Epithelial cell of proximal tubule (primary cell): ENCODE data around the gene CDH4. TPM values are rescaled to one million over a fixed set of nuclear protein-coding genes. Genes with fewer than 3 reads are reported as not detected.
A peak's percentile ranks its signal among the peaks of the same experiment; 100 is the strongest.

Experiments
- DNase-seq: peaks from one replicate; pipeline ENCODE4 v3.0.0-alpha.2; 2011; ENCODE audit warnings: low read depth
- H3K4me3 ChIP-seq: 2 replicates; pipeline ENCODE4 v1.5.1; 2011; ENCODE audit warnings: low read depth, mild to moderate bottlenecking, low read length
- total RNA-seq: library from RNA; depleted of rRNA; stranded (reverse); fragments of >200 nt; gene quantifications from 2 replicates; pipeline ENCODE4 v1.2.3, GENCODE V29; 2015
- TF ChIP-seq, protein P1 (sequence below): conservative IDR thresholded peaks from 2 replicates; pipeline ENCODE4 v1.5.1; 2012; ENCODE audit warnings: low read depth, mild to moderate bottlenecking, low read length

CDH4 gene
- total RNA-seq, 1 donor from 2014 or later, result 17.1 TPM

DNA sequence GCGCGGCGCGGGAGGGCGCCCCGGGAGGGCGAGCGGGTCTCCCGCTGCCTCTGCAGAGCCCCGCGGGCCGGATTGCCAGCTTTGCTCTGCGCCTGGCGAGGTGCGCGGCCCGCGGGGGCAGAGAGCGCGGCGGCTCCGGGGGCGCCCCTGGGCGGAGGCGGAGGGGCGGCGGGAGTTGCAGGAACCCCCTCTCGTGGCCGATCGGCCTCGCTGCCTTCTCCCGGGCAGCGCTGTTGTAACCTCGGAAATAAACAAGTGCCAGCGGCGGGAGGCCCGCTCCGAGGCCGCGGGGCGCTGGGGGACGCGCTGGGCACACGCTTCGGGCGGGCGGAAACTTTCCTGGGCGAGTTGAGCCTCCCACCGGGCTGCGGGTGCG lies 1.2 kb downstream of the CDH4 start:
- no peak for DNase-seq
- TF ChIP-seq, protein P1, sequence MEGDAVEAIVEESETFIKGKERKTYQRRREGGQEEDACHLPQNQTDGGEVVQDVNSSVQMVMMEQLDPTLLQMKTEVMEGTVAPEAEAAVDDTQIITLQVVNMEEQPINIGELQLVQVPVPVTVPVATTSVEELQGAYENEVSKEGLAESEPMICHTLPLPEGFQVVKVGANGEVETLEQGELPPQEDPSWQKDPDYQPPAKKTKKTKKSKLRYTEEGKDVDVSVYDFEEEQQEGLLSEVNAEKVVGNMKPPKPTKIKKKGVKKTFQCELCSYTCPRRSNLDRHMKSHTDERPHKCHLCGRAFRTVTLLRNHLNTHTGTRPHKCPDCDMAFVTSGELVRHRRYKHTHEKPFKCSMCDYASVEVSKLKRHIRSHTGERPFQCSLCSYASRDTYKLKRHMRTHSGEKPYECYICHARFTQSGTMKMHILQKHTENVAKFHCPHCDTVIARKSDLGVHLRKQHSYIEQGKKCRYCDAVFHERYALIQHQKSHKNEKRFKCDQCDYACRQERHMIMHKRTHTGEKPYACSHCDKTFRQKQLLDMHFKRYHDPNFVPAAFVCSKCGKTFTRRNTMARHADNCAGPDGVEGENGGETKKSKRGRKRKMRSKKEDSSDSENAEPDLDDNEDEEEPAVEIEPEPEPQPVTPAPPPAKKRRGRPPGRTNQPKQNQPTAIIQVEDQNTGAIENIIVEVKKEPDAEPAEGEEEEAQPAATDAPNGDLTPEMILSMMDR, result no peak

DNA sequence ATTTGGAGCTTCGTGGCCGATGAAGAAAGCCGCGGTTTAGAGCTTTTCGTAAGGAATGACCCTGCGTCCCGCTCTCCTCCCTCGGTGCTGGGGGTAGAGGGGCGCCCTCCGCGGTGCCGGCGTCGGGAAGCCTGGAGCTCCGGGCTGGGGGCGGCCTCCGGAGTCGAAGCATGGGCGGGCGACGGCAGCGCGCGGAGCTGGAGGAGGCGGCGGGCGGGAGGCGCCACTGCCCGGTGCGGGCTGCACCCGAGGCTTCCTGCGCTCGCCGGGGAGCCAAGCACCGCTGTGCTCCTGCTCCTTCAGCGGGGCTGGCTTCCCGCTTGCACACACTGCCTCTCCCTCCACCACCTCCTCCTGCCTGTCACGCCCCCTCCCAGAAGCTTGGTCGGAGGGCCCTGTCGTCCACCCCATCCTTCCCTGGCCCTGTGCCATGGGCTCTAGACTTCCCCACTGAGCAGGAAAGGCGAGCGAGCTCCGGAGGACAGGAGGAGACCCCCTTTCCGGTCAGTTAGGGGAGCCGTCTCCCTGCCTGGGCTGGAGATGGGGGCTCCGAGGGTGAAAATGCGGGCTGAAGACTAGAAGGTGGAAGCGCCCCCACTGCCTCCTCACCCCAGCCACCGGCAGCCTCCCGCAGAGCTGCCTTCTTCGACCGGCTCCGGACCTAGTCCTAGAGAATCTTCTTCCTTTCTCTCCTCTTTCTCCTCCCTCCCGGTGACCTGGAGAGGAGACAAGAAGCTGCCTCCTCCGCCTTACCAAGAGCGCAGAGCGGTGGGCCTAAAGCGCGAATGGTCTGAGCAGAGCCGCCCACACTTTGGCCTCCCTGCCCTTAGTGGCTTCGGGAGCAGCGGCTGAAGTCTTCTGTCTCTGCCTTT lies 1.8 kb downstream of the CDH4 start:
- TF ChIP-seq, protein P1, result no peak
- peak overlapping the region; percentile 56 for H3K4me3 ChIP-seq
- DNase-seq, result no peak

More for the DNA sequence above, 1.2 kb downstream of the CDH4 start:
- H3K4me3 ChIP-seq, result peak overlapping the region; percentile 56

DNA sequence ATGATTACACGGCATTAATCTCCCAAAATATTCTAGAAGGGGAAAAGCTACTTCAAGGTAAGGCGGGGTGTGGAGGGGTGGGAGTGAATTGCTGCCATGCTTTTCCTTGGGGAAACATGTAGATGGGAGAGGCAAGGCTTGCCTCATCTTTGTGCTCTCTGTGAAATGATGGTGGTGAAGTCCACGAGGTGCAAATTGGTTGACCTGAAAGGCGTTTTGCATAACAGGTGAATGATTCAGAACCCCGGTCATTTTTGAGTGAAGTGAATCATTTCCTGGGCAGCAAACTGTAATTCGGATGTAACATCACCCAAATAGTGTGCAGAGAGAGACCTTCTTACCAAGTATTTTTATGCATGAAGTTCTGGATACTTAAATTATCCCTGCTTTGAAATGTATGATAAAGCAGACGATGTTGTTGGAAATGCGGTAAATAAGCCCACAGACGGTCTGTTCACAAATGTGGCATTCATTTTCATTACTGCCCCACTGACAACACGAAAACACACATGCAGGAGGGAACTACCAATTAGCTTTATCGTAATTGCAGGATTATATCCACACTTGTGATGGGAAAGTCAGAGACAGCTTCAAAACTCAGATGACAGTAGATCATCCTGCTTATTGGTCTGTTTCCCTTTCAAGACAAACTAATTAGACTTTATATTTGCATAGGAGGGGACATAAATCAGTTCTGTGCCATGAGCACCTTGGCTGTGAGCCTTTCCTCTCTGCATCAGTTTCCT lies 3.0 kb downstream of the CDH4 start:
- TF ChIP-seq, protein P1, result no peak
- no peak overlapping the region for H3K4me3 ChIP-seq
- peak; percentile 9 for DNase-seq

DNA sequence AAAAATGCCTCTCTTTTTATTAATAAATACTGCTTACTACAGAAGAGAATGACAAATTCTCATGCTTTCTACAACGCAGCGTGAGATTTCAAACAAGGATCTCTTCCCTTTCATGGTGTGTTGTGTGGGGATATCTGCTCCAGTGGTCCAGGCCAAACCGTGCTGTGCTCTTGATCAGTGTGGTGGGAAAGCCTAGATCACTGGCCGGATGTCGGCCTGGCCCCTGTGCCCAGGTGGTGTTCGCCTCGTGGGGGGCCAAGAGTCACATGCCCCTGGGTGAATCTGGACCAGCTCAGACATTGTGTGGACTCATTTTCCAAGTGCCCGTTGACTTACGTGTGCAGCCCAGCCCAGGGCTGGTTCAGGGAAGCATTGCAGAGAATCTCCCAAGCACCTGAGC lies 4.3 kb downstream of the CDH4 start:
- TF ChIP-seq, protein P1, result no peak
- DNase-seq, result no peak
- H3K4me3 ChIP-seq, result no peak overlapping the region

DNA sequence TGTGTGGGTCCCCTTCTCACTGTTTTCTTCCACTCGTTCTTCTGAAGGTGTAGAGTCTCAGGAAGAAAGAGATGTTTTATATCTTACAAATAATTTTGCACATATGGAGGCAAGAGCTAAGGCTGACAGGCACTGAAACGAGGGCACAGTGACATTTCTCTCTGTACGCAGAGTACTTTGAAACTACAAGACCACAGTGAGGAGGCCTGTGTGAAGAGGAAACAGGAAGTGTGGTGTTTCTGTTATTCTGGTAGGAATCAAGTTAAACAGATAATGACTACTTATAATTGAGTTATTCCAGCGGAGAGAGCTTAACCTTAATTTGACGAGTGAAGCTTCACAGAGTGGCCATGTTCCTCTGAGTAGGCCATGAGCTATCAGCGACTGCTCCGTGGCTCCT lies 4.8 kb downstream of the CDH4 start:
- no peak for DNase-seq
- TF ChIP-seq, protein P1, result no peak
- no peak overlapping the region for H3K4me3 ChIP-seq

DNA sequence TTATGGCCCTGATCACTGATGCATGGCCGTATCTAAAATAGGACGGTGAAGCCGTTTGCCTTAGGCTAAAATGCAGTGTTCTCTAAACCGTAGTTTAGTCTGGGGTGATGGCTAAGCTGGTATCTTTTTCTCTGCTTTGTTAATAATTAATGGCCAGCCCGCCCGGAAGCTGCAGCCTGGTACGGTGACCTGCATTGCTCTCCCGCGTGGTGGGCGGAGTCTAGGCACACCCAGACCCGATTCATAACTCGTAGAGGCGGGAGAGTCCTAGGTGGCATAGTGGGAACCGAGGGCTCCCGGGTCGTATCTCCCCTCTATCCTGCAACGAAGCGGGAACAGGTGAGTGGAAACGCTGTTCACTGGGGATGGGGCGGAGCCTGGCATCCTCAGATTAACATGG lies 5.5 kb downstream of the CDH4 start:
- TF ChIP-seq, protein P1, result no peak
- no peak overlapping the region for H3K4me3 ChIP-seq
- DNase-seq, result no peak

DNA sequence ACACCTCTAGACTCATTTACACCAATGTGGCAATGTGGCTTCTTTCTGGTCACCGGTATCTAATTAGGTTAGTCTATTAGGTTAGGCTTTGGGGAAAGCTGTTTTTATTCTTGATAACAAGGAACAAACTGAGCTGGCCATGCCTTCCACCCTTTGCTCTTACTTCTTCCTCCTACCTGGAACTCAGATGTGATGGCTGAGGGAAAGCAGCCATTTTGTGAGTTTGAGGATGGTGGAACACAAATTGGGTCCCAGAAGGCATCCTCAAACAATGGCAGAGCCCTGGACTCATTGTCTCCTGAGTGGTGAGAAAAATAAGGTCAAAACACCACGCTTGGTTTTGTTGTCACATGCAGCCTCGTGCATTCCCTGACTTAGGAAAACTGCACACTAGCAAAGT lies 7.7 kb downstream of the CDH4 start:
- H3K4me3 ChIP-seq, result no peak overlapping the region
- TF ChIP-seq, protein P1, result no peak
- DNase-seq, result no peak
